HG03558 (cell line): ENCODE data around the gene PTGER1.

Experiments
- ATAC-seq: cut with Tn5 transposase; IDR thresholded peaks from one replicate; pipeline ENCODE4 v1.9.1; 2021; ENCODE audit warnings: moderate number of reproducible peaks; ENCODE audit not compliant: unreplicated experiment; ENCODE audit errors: extremely low read depth

PTGER1 gene

DNA sequence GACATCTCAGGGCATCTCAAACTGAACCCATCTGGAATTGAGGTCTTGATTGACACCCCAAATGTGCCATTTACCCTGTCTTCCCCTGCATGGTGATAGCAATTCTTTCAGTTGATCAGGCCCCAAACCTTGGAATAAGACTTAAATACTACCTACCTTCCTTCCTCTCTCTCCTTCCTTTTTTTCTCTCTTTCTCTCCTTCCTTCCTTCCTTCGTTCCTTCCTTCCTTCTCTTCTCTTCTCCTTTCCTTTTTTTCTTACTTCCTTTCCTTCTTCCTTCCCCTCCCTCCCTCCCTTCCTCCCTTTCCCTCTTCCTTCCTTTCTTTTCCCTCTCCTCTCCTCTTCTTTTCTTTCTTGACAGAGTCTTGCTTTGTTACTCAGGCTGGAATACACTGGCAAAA is 28.1 kb upstream of the PTGER1 start:
- ATAC-seq, result no peak

DNA sequence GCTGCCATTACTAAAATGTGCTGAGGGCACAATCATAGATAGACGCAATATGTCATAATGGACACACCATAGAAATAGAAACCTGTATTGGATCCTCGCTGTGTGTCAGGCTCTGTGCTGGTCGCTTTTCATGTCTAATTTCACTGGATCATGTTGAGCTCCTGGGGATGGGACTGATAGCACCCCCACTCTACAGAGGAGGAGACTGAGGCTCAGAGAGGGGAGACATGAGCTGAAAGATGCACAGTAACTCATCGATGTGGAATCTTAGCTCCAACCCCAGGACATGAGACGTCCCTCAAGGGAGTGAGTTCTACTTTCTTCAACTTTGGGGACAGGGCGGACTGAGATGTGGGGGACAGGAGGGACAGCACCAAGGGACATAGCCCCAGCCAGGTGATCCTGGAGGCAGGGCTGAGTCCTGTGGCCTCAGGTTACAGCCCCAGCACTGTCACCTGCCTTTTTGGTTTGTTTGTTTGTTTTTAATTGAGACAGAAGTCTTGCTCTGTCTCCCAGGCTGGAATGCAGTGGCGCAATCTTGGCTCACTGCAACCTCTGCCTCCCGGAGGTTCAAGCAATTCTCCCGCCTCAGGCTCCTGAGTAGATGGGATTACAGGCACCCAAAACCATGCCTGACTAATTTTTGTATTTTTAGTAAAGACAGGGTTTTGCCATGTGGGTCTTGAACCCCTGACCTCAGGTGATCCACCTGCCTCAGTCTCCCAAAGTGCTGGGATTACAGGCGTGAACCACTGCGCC is 27.4 kb upstream of the PTGER1 start:
- no peak for ATAC-seq

DNA sequence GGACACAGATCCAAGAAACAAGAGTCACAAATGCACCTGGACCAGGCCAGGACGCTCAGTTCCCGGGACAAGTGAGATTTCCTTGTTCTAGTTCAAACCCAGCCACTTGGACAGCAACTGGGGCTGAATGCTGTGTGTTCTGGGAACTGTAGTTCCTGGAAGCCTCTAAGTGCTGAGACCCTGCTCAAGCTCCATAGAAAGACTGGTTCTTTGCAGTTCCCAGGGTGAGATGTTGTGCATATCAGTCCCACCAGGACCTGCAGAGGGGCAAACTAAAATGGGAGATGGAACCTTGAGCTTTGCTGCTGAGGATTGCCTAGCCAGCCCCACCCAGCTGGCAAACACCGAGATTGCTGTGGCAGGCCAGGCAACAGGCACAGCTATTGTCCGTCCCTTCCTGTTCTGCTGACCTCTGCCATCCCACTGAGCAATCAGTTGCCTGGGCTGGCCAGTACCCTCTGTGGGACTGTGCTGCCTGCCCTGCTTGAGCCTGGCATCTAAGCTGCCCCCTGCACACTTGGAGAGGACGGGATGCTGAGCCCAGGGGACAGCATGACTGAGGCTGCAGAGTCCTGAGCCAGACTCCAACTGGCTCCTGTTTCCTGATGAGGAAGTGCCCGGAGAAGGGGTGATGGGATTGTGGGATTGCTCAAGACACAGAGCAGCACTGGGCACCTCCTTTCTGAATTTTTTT is 22.2 kb upstream of the PTGER1 start:
- no peak for ATAC-seq

DNA sequence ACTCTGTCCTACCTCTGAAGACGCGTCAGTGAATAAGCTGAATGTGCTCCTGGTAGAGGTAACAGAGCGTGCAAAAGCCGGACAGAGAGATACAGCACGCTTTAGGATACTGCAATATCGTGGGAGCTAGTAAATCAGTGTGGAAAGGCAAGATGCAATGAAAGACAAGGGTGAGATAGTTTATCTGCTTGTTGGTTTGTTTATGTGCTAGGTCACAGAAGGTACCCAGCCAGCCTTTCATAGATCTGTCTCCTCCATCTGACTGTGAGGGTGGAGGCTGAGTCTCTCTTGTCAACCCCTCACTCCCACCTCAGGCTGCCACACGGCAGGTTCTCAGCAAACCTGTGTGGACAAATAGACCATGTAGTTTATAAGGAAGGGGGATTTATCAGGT is 21.7 kb upstream of the PTGER1 start:
- no peak for ATAC-seq

GRCh38 chr19:14496029-14496833 is 21.1 kb upstream of the PTGER1 start, which contains the start of gene GIPC1:
Gene GIPC1, minus strand, starts transcription at chr19:14496127. Its CDS starts 13,151 bp downstream, at chr19:14482976.
- no peak for ATAC-seq

GRCh38 chr19:14495672-14496028 is 20.5 kb upstream of the PTGER1 start:
- no peak for ATAC-seq

GRCh38 chr19:14494910-14495671 is 19.9 kb upstream of the PTGER1 start:
- no peak for ATAC-seq

DNA sequence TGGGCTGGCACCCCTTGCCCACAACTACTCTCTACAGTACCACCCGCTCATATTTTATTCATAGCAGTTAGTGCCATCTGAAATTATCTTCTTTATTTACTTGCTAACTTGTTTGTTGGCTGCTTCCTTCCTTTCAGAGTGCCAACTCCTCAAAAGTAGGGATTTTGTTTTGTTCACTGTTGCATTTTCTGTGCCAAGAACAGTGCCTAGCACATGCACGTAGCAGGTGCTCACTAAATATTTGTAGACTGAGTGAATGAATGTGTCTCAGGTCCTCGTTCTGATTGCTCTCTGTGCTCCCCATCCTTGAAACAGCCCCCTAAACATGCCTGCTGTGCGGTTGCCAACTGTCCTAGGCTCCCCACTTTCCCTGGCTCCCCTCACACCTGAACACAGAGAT is 19.3 kb upstream of the PTGER1 start:
- ATAC-seq, result no peak

GRCh38 chr19:14492756-14493337 is 17.7 kb upstream of the PTGER1 start:
- ATAC-seq, result no peak

GRCh38 chr19:14487370-14488125 is 12.4 kb upstream of the PTGER1 start:
- ATAC-seq, result no peak

DNA sequence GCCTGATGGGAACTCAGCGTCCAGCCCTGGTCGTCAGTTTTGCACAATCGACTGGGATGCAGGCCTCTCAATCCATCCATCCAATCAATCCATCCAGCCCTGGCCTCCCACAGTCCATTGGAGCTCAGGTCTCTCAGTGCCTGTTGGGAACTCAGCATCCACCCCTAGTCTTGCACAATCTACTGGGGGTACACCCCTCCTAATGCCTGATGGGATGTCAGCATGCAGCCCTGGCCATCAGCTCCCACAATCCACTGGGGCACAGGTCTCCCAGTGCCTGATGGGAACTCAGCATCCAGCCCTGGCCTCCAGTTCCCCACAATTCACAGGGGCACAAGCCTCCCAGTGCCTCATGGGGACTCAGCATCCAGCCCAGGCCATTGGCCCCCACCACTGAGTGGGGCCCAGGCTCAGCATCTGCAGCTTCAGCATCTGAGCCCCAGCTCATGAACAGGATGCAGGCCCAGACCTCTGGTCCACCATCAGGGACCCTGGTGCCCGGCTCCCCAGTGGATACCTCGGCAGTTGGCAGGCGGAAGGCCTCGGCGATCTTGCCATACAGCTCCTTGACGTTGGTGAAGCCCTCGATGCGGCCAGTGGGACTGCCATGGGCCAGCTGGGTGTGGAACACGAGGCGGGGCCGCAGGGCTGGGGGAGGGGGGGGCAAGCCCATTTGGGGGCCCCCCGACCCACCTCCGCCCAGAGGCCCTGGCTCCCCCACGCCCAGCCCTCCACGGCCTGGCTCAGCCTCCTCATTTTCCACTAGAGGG is 7.2 kb upstream of the PTGER1 start:
- no peak for ATAC-seq

GRCh38 chr19:14480700-14481079 is 5.5 kb upstream of the PTGER1 start:
- no peak for ATAC-seq

DNA sequence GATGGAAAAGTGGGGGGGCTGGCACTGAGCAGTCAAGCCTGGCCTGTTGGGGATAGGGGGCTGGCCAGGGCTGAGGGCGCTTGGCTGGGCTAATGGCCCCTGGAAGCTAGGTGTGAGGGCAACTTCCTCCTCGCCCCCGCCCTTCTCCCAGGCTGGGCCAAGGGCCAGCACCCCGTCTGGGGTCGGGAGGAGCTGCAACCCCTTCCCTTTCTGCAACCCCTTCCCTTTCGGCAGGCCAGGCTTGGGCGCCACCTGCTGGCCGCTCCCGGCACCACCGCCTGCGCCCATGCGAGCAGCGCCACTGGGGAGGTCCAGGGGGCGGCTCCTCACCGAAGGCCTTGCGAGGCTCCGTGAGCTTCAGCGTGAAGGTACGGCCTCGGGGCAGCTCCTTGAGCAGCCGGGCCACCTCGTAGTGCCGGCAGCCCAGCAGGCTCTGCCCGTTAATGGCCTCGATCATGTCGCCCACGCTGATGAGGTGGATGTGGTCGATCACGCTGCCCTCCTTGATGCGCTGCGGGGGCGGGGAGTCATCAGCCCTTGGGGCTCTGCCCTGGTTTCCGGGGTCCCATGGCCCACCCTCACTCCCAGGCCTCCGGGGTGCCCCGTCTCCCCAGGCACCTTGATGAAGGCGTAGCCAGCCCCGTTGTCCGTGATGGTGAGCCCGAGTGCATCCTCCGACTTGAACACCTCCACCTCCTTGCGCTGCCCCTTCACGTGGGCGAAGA is 5.0 kb upstream of the PTGER1 start:
- ATAC-seq, result no peak

DNA sequence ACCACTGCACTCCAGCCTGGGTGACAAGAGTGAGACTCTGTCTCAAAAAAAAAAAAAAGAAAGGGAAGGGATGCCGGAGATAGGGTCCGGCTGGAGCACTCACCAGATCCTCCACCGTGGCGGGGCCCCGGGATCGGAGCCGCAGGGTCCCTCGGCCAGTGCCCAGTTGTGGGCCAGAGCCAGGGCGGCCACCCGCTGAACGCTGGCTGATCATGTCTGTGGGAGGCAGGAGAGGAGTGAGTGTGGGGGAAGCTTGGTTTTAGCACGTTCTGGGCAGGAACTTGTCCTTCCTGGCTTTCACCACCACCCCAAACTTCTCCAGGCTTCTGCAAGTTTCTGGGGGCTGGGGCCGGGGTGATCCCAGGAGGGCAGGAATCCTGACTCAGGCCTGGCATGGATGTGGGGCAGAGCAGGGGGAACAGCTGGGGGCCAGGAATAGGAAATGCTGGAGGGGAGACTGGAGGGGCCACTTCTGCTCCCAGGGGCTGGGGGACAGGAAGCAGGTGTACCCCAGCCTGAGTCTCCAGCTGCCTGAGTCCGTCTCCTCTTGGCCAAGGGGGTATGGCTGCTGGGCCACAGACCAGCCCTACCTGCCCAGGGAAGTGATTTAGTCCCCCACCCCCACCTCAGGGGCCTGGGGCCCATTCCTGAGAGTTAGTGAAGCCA is 4.3 kb upstream of the PTGER1 start:
- no peak for ATAC-seq

DNA sequence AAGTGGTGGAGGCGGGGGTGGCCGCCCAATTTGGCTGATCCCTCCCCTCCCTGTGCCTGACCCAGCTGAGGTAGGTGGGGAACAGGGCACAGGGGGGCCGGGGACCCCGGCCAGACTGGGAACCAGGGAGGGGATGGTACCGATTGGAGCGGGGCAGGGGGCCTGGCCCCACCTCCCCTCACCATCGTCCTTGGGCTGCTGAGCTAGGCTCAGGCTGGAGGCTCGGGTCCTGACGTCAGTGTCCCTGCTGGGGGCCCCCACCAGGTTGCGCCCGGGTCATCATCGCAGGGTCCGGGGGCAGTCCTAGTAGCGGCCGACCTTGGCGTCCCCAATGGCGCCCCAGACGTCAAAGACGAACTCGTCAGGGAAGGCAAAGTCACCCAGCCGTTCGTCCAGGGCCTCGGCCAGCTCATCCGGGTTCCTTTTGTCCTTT is 3.0 kb upstream of the PTGER1 start:
- ATAC-seq, result no peak

GRCh38 chr19:14477418-14478112 is 2.4 kb upstream of the PTGER1 start:
- ATAC-seq, result no peak
